ENCODE measurements around the gene PHACTR1. TPM values are rescaled to one million over a fixed set of nuclear protein-coding genes. Genes with fewer than 3 reads are reported as not detected.

PHACTR1 gene
- total RNA-seq, 1 experiment from 2014 or later, result not detected

- CTCF ChIA-PET, result no interaction called here
- BruUV-seq (replicated peaks), result no TSS peak
Observed at GRCh38 chr6:13212538-13212937, 496.0 kb downstream of the PHACTR1 start.

GRCh38 chr6:13215390-13215789 is 498.8 kb downstream of the PHACTR1 start:
- no peaks in the 10 kb centered on the region for H3K9me3 ChIP-seq (ENCODE audit: low read length)
- no TSS peak for BruUV-seq (replicated peaks)
- ATAC-seq (no peak), DNase-seq (no peak)
- no peaks in the 10 kb centered on the region for H3F3A ChIP-seq (ENCODE audit: low read length, unreplicated experiment)
- H3K9ac ChIP-seq (ENCODE audit: low read length), result no peak overlapping the region
- no peaks in the 10 kb centered on the region for H3K79me2 ChIP-seq (ENCODE audit: low read length)
- no peaks in the 10 kb centered on the region for H3K4me1 ChIP-seq (ENCODE audit: insufficient read depth, low read length)
- TF ChIP-seq CTCF (conservative IDR thresholded peaks at IDR 0.05; ENCODE audit: low read depth, low read length), result no peak
- TF ChIP-seq EZH2 (IDR thresholded peaks at IDR 0.05; ENCODE audit: low read length, unreplicated experiment), result no peak
- TF ChIP-seq EZH2phosphoT487 (IDR thresholded peaks at IDR 0.05; ENCODE audit: borderline replicate concordance, low read length), result no peak
- H3K4me2 ChIP-seq (ENCODE audit: low read length), result no peak overlapping the region
- H3K4me3 ChIP-seq (ENCODE audit: low read length), result no peak overlapping the region
- no peaks in the 10 kb centered on the region for H4K20me1 ChIP-seq (ENCODE audit: low read length)
- ChIA-PET CTCF (no interaction called here), POLR2A (ENCODE audit: unreplicated experiment) (no interaction called here)
- no peaks in the 10 kb centered on the region for H3K9me2 ChIP-seq (replicated peaks; ENCODE audit: low read length)
- H2AFZ ChIP-seq (ENCODE audit: low read length), result no peak overlapping the region
- peaks cover 100% of the 10 kb centered on the region for H3K27me3 ChIP-seq (ENCODE audit: low read length)
- no peaks in the 10 kb centered on the region for H3K36me3 ChIP-seq (ENCODE audit: low read depth, low read length)
- H3K27ac ChIP-seq (ENCODE audit: low read length), result no peak overlapping the region
- intact Hi-C loops (cut with micrococcal nuclease), result no loop called here

More at GRCh38 chr6:13212538-13212937, 496.0 kb downstream of the PHACTR1 start:
- H3K9me2 ChIP-seq (replicated peaks; ENCODE audit: low read length), result no peaks in the 10 kb centered on the region
- H3K4me3 ChIP-seq (ENCODE audit: low read length), result no peak overlapping the region
- TF ChIP-seq EZH2 (IDR thresholded peaks at IDR 0.05; ENCODE audit: low read length, unreplicated experiment), result no peak
- no peaks in the 10 kb centered on the region for H4K20me1 ChIP-seq (ENCODE audit: low read length)
- ATAC-seq (no peak), DNase-seq (no peak)
- H3K79me2 ChIP-seq (ENCODE audit: low read length), result no peaks in the 10 kb centered on the region
- intact Hi-C loops (cut with micrococcal nuclease), result no loop called here
- no peak overlapping the region for H3K9ac ChIP-seq (ENCODE audit: low read length)
- H3K9me3 ChIP-seq (ENCODE audit: low read length), result no peaks in the 10 kb centered on the region
- H3K36me3 ChIP-seq (ENCODE audit: low read depth, low read length), result no peaks in the 10 kb centered on the region
- no peaks in the 10 kb centered on the region for H3F3A ChIP-seq (ENCODE audit: low read length, unreplicated experiment)
- H3K27me3 ChIP-seq (ENCODE audit: low read length), result peaks cover 100% of the 10 kb centered on the region
- no peaks in the 10 kb centered on the region for H3K4me1 ChIP-seq (ENCODE audit: insufficient read depth, low read length)
- POLR2A ChIA-PET (ENCODE audit: unreplicated experiment), result no interaction called here
- H2AFZ ChIP-seq (ENCODE audit: low read length), result no peak overlapping the region
- H3K4me2 ChIP-seq (ENCODE audit: low read length), result no peak overlapping the region
- no peak overlapping the region for H3K27ac ChIP-seq (ENCODE audit: low read length)

- H3K79me2 ChIP-seq (ENCODE audit: low read length), result no peaks in the 10 kb centered on the region
- no peaks in the 10 kb centered on the region for H3F3A ChIP-seq (ENCODE audit: low read length, unreplicated experiment)
- BruUV-seq (replicated peaks), result no TSS peak
- no peak for DNase-seq
- no peak for ATAC-seq
- H3K4me2 ChIP-seq (ENCODE audit: low read length), result no peak overlapping the region
- peaks cover 96% of the 10 kb centered on the region for H3K27me3 ChIP-seq (ENCODE audit: low read length)
- H3K4me3 ChIP-seq (ENCODE audit: low read length), result no peak overlapping the region
- no peaks in the 10 kb centered on the region for H3K9me2 ChIP-seq (replicated peaks; ENCODE audit: low read length)
- no peaks in the 10 kb centered on the region for H3K9me3 ChIP-seq (ENCODE audit: low read length)
- no peak overlapping the region for H2AFZ ChIP-seq (ENCODE audit: low read length)
- H3K27ac ChIP-seq (ENCODE audit: low read length), result no peak overlapping the region
- POLR2A ChIA-PET (ENCODE audit: unreplicated experiment), result no interaction called here
- intact Hi-C loops (cut with micrococcal nuclease), result no loop called here
- no peaks in the 10 kb centered on the region for H4K20me1 ChIP-seq (ENCODE audit: low read length)
- no peaks in the 10 kb centered on the region for H3K36me3 ChIP-seq (ENCODE audit: low read depth, low read length)
- no peaks in the 10 kb centered on the region for H3K4me1 ChIP-seq (ENCODE audit: insufficient read depth, low read length)
- H3K9ac ChIP-seq (ENCODE audit: low read length), result no peak overlapping the region
- CTCF ChIA-PET, result no interaction called here
- TF ChIP-seq EZH2phosphoT487 (IDR thresholded peaks at IDR 0.05; ENCODE audit: borderline replicate concordance, low read length) (no peak), EZH2 (IDR thresholded peaks at IDR 0.05; ENCODE audit: low read length, unreplicated experiment) (no peak), CTCF (conservative IDR thresholded peaks at IDR 0.05; ENCODE audit: low read depth, low read length) (no peak)
Observed at GRCh38 chr6:13216236-13217014, 499.9 kb downstream of the PHACTR1 start.

Data from PC-3 (cell line).